Caco-2 (cell line): ENCODE measurements around the gene PCDHGB6. TPM values are rescaled to one million over a fixed set of nuclear protein-coding genes. Genes with fewer than 3 reads are reported as not detected.

Experiments used
- BruUV-seq: library from RNA; stranded (reverse); fragments of 400-500 nt; replicated peaks from 2 replicates; lab custom pipeline; 2021; lab: Mats Ljungman, UMichigan
- CTCF ChIA-PET: fragments of 300-600 bp; sonication (Branson Sonifier 250); formaldehyde crosslinking; loops from one replicate; lab custom pipeline; 2022; ENCODE audit warnings: antibody characterized with exemption; lab: Charles Lee
- POLR2A ChIA-PET: fragments of 300-600 bp; sonication (Branson Sonifier 250); formaldehyde crosslinking; loops from one replicate; lab custom pipeline; 2022; ENCODE audit warnings: antibody characterized with exemption; lab: Charles Lee
- DNase-seq, 2 experiments: peaks; one replicate each; pipeline versions ENCODE4 v3.0.0 to v3.0.0-alpha.2; 2020 to 2022
- H3K27me3 ChIP-seq: replicated peaks from 2 replicates; pipeline ENCODE4 v1.6.0; 2011; ENCODE audit warnings: low read length; ENCODE audit not compliant: control insufficient read depth, insufficient read depth
- H3K36me3 ChIP-seq: 2 replicates; pipeline ENCODE4 v1.5.1; 2011; ENCODE audit warnings: low read length; ENCODE audit not compliant: control insufficient read depth, insufficient read depth
- H3K4me1 ChIP-seq: fragments of 250-450 bp; sonication (Bioruptor Pico); 2 replicates; pipeline ENCODE4 v1.5.1; 2020; ENCODE audit warnings: mild to moderate bottlenecking
- H3K4me3 ChIP-seq: 2 replicates; pipeline ENCODE4 v1.5.1; 2011; ENCODE audit warnings: low read depth, mild to moderate bottlenecking, control low read depth, low read length
- H3K9me3 ChIP-seq: fragments of 250-450 bp; sonication (Bioruptor Pico); 2 replicates; pipeline ENCODE4 v1.5.1; 2020; ENCODE audit warnings: mild to moderate bottlenecking, moderate library complexity
- H3K27ac Mint-ChIP-seq: one replicate; pipeline ENCODE4 v1.8.0; 2022; ENCODE audit warnings: mixed read lengths; ENCODE audit not compliant: unreplicated experiment
- H3K27me3 Mint-ChIP-seq: one replicate; pipeline ENCODE4 v1.8.0; 2022; ENCODE audit warnings: mixed read lengths; ENCODE audit not compliant: insufficient read depth, unreplicated experiment
- H3K36me3 Mint-ChIP-seq: one replicate; pipeline ENCODE4 v1.8.0; 2022; ENCODE audit warnings: mild to moderate bottlenecking, mixed read lengths; ENCODE audit not compliant: insufficient read depth, unreplicated experiment
- H3K4me1 Mint-ChIP-seq: one replicate; pipeline ENCODE4 v1.8.0; 2022; ENCODE audit warnings: low read depth, mixed read lengths; ENCODE audit not compliant: unreplicated experiment
- H3K4me3 Mint-ChIP-seq: one replicate; pipeline ENCODE4 v1.8.0; 2022; ENCODE audit warnings: mild to moderate bottlenecking, moderate library complexity, mixed read lengths; ENCODE audit not compliant: unreplicated experiment
- H3K9me3 Mint-ChIP-seq: one replicate; pipeline ENCODE4 v1.8.0; 2022; ENCODE audit warnings: mixed read lengths; ENCODE audit not compliant: unreplicated experiment
- CTCF ChIP-seq, 2 experiments: fragments of 200-600 bp in 1 of 2; IDR thresholded peaks; 1 replicate in 1 of 2; 2 replicates in 1 of 2; pipeline versions ENCODE4 v1.5.1 to v1.8.0; 2011 to 2022; ENCODE audit warnings: antibody characterized with exemption in 1 of 2, control low read depth in 1 of 2, inconsistent platforms in 1 of 2, low read depth in 1 of 2, low read length in 1 of 2, mild to moderate bottlenecking in 1 of 2, moderate library complexity in 1 of 2; ENCODE audit not compliant: insufficient read depth in 1 of 2, severe bottlenecking in 1 of 2, unreplicated experiment in 1 of 2
- intact Hi-C: fragments of 100-400 bp; cut with micrococcal nuclease; formaldehyde crosslinking; loops from one replicate; pipeline ENCODE4 v1.10.0; 2022; ENCODE audit not compliant: unreplicated experiment
- total RNA-seq: library from RNA; stranded (reverse); gene quantifications from 2 replicates; pipeline ENCODE4 v1.2.3, GENCODE V29; 2022

Gene PCDHGB6
- total RNA-seq, 1 experiment from 2014 or later: 2.5 TPM

DNA sequence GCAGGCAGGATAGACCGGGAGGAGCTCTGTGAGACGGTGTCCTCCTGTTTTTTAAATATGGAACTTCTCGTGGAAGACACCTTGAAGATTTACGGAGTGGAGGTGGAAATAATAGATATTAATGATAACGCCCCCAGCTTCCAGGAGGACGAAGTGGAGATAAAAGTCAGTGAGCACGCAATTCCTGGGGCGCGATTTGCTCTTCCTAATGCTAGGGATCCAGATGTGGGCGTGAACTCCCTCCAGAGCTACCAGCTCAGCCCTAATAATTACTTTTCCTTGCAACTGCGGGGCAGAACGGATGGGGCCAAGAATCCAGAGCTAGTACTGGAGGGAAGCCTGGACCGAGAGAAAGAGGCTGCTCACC is 13.7 kb downstream of the PCDHGB6 start:
- Mint-ChIP-seq H3K9me3 (peaks cover 14% of the 10 kb centered on the region), H3K4me1 (no peaks in the 10 kb centered on the region), H3K27ac (no peak overlapping the region), H3K4me3 (no peak overlapping the region), H3K27me3 (no peaks in the 10 kb centered on the region), H3K36me3 (peaks cover 27% of the 10 kb centered on the region)
- H3K27me3 ChIP-seq: no peaks in the 10 kb centered on the region
- ChIA-PET POLR2A (interaction anchor here (0.6 kb wide), 1 partner anchor 101 kb away, joined by 4 read pairs; no protein-coding TSS in a partner anchor), CTCF (no interaction called here)
- H3K9me3 ChIP-seq: peaks cover 14% of the 10 kb centered on the region; the same call in 1 of the 2 replicates
- no peak overlapping the region for H3K4me3 ChIP-seq
- no peak for DNase-seq
- intact Hi-C loops: no loop called here
- no TSS peak for BruUV-seq
- no peaks in the 10 kb centered on the region for H3K4me1 ChIP-seq
- H3K36me3 ChIP-seq: no peaks in the 10 kb centered on the region
- TF ChIP-seq CTCF (IDR thresholded peaks at IDR 0.05; ENCODE audit: insufficient read depth in 1 of 2, low read depth in 1 of 2, low read length in 1 of 2, severe bottlenecking in 1 of 2, unreplicated experiment in 1 of 2): no peak

GRCh38 chr5:141422742-141423291 is 15.0 kb downstream of the PCDHGB6 start:
- no peak overlapping the region for H3K4me3 ChIP-seq
- Mint-ChIP-seq H3K27me3 (no peaks in the 10 kb centered on the region), H3K4me1 (no peaks in the 10 kb centered on the region), H3K36me3 (peaks cover 24% of the 10 kb centered on the region), H3K9me3 (peaks cover 13% of the 10 kb centered on the region), H3K4me3 (no peak overlapping the region), H3K27ac (no peak overlapping the region)
- H3K36me3 ChIP-seq: no peaks in the 10 kb centered on the region
- H3K4me1 ChIP-seq: no peaks in the 10 kb centered on the region
- TF ChIP-seq CTCF (IDR thresholded peaks at IDR 0.05; ENCODE audit: insufficient read depth in 1 of 2, low read depth in 1 of 2, low read length in 1 of 2, severe bottlenecking in 1 of 2, unreplicated experiment in 1 of 2): no peak
- POLR2A ChIA-PET: no interaction called here
- no TSS peak for BruUV-seq
- no peak for DNase-seq
- no peaks in the 10 kb centered on the region for H3K27me3 ChIP-seq
- peaks cover 9% of the 10 kb centered on the region; the same call in 1 of the 2 replicates for H3K9me3 ChIP-seq
- CTCF ChIA-PET: no interaction called here
- intact Hi-C loops: no loop called here

DNA sequence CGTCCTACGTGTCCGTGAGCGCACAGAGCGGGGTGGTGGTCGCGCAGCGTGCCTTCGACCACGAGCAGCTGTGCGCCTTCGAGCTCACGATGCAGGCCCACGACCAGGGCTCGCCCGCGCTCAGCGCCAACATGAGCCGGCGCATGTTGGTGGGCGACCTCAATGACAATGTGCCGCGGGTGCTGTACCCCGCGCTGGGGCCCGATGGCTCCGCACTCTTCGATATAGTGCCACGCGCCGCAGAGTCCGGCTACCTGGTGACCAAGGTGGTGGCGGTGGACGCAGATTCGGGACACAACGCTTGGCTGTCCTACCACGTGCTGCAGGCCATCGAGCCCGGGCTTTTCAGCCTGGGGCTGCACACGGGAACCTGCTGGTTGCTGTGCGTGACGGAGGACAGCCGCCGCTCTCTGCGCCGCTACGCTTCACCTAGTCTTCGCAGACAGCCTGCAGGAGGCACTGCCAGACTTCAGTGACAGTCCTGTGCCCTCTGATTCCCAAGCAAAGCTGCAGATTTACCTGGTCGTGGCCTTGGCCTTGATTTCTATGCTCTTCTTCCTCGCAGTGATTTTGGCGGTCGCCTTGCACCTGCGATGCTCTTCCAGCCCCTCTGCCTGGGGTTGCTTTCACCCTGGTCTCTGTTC is 20.1 kb downstream of the PCDHGB6 start:
- Histone ChIP-seq H3K4me1 (no peaks in the 10 kb centered on the region), H3K36me3 (no peaks in the 10 kb centered on the region), H3K9me3 (peaks cover 10% of the 10 kb centered on the region; the same call in 1 of the 2 replicates), H3K27me3 (no peaks in the 10 kb centered on the region), H3K4me3 (no peak overlapping the region)
- H3K9me3 Mint-ChIP-seq: peaks cover 30% of the 10 kb centered on the region
- H3K4me3 Mint-ChIP-seq: no peak overlapping the region
- no TSS peak for BruUV-seq
- no peaks in the 10 kb centered on the region for H3K27me3 Mint-ChIP-seq
- H3K27ac Mint-ChIP-seq: no peak overlapping the region
- ChIA-PET CTCF (interaction anchor here (0.6 kb wide), 1 partner anchor 587 kb away, joined by 3 read pairs; no protein-coding TSS in a partner anchor), POLR2A (no interaction called here)
- intact Hi-C loops: no loop called here
- H3K36me3 Mint-ChIP-seq: peaks cover 2% of the 10 kb centered on the region
- no peak for DNase-seq
- TF ChIP-seq CTCF (IDR thresholded peaks at IDR 0.05; ENCODE audit: insufficient read depth in 1 of 2, low read depth in 1 of 2, low read length in 1 of 2, severe bottlenecking in 1 of 2, unreplicated experiment in 1 of 2): no peak
- no peaks in the 10 kb centered on the region for H3K4me1 Mint-ChIP-seq
